Sigmoid colon (tissue), 4 donors: Measurements from ENCODE around the gene FTCDNL1.

Source experiments
- CTCF ChIP-seq, 4 experiments: fragments of 450-650 bp in 3 of 4; fragments of 200-600 bp in 1 of 4; IDR thresholded peaks; one replicate each; pipeline ENCODE4 v1.5.1; 2016 to 2019; ENCODE audit warnings: antibody characterized with exemption in 4 of 4, mild to moderate bottlenecking in 3 of 4, moderate library complexity in 2 of 4
- EP300 ChIP-seq, 4 donors: sonication (generic); formaldehyde crosslinking; IDR thresholded peaks; one replicate each; pipeline ENCODE4 v1.6.1; 2017; ENCODE audit warnings: antibody characterized with exemption in 4 of 4

- TF ChIP-seq CTCF (IDR thresholded peaks at IDR 0.05) (no peak), EP300 (IDR thresholded peaks at IDR 0.05) (no peak)
These were observed 891 bp upstream of the FTCDNL1 start for GRCh38 chr2:199851883-199852282.
